ENCODE data around the gene EHMT1. TPM values are rescaled to one million over a fixed set of nuclear protein-coding genes. Genes with fewer than 3 reads are reported as not detected.
"Not testable (repeated sequence)": the region's sequence is repeated elsewhere in the genome, so short reads cannot be mapped to it uniquely, and the experiment has no call there.

Gene EHMT1
- total RNA-seq, 1 donor from 2014 or later, result 40.8 TPM

DNA sequence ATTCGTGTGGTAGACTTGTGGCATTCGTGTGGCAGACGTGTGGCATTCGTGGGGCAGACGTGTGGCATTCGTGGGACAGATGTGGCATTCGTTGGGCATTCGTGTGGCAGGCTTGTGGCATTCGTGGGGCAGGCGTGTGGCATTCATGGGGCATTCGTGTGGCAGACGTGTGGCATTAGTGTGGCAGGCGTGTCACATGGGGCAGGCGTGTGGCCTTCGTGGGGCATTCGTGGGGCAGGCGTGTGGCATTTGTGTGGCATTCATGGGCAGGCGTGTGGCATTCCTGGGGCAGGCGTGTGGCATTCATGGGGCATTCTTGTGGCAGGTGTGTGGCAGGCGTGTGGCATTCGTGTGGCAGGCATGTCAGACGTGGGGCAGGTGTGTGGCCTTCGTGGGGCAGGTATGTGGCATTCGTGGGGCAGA is 106.0 kb downstream of the EHMT1 start:
- no peak for DNase-seq (ENCODE audit: low read depth)
- no peak overlapping the region for H3K4me3 ChIP-seq (ENCODE audit: low read depth, low read length)
- TF ChIP-seq, protein P1, sequence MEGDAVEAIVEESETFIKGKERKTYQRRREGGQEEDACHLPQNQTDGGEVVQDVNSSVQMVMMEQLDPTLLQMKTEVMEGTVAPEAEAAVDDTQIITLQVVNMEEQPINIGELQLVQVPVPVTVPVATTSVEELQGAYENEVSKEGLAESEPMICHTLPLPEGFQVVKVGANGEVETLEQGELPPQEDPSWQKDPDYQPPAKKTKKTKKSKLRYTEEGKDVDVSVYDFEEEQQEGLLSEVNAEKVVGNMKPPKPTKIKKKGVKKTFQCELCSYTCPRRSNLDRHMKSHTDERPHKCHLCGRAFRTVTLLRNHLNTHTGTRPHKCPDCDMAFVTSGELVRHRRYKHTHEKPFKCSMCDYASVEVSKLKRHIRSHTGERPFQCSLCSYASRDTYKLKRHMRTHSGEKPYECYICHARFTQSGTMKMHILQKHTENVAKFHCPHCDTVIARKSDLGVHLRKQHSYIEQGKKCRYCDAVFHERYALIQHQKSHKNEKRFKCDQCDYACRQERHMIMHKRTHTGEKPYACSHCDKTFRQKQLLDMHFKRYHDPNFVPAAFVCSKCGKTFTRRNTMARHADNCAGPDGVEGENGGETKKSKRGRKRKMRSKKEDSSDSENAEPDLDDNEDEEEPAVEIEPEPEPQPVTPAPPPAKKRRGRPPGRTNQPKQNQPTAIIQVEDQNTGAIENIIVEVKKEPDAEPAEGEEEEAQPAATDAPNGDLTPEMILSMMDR (conservative IDR thresholded peaks at IDR 0.05; ENCODE audit: low read depth, low read length), result no peak

DNA sequence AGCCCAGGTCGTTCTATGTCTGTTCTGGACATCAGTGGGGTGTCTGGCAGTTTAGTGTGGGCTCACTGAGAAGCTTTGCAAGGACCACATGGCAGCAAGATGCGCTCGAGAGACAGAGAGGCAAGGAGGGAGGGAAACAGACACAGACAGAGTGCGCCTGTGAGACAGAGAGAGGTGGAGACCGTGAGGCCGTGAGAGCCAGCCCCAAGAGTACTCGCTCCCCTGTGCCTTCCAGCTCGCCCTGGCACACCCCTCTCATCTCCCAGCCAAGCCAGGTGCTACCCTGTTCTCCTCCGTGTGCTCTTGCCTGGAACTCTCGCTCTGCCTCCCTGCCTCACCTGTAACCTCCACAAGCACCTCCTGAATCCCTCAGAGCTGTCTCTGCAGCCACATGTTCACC is 106.8 kb downstream of the EHMT1 start:
- TF ChIP-seq, protein P1 (conservative IDR thresholded peaks at IDR 0.05; ENCODE audit: low read depth, low read length), result no peak
- H3K4me3 ChIP-seq (ENCODE audit: low read depth, low read length), result no peak overlapping the region
- DNase-seq (ENCODE audit: low read depth), result no peak

GRCh38 chr9:137726336-137726735 is 107.5 kb downstream of the EHMT1 start:
- DNase-seq (ENCODE audit: low read depth); H3K4me3 ChIP-seq (ENCODE audit: low read depth, low read length): not testable (repeated sequence)

GRCh38 chr9:137726764-137727163 is 108.0 kb downstream of the EHMT1 start:
- H3K4me3 ChIP-seq (ENCODE audit: low read depth, low read length), result no peak overlapping the region
- TF ChIP-seq, protein P1 (conservative IDR thresholded peaks at IDR 0.05; ENCODE audit: low read depth, low read length), result no peak
- no peak for DNase-seq (ENCODE audit: low read depth)

- TF ChIP-seq, protein P1 (conservative IDR thresholded peaks at IDR 0.05; ENCODE audit: low read depth, low read length), result no peak
- DNase-seq (ENCODE audit: low read depth), result no peak
Measured at GRCh38 chr9:137727716-137728115, 108.9 kb downstream of the EHMT1 start.

GRCh38 chr9:137728444-137729311 is 109.9 kb downstream of the EHMT1 start:
- TF ChIP-seq, protein P1 (conservative IDR thresholded peaks at IDR 0.05; ENCODE audit: low read depth, low read length), result no peak
- DNase-seq (ENCODE audit: low read depth), result no peak
- H3K4me3 ChIP-seq (ENCODE audit: low read depth, low read length), result no peak overlapping the region

More at GRCh38 chr9:137727716-137728115, 108.9 kb downstream of the EHMT1 start:
- H3K4me3 ChIP-seq (ENCODE audit: low read depth, low read length), result no peak overlapping the region

GRCh38 chr9:137731216-137731946 is 112.6 kb downstream of the EHMT1 start:
- TF ChIP-seq, protein P1 (conservative IDR thresholded peaks at IDR 0.05; ENCODE audit: low read depth, low read length), result no peak
- DNase-seq (ENCODE audit: low read depth), result no peak
- no peak overlapping the region for H3K4me3 ChIP-seq (ENCODE audit: low read depth, low read length)

All from epithelial cell of proximal tubule (primary cell).